ENCODE results near the gene FBXO36.

The FBXO36 gene

DNA sequence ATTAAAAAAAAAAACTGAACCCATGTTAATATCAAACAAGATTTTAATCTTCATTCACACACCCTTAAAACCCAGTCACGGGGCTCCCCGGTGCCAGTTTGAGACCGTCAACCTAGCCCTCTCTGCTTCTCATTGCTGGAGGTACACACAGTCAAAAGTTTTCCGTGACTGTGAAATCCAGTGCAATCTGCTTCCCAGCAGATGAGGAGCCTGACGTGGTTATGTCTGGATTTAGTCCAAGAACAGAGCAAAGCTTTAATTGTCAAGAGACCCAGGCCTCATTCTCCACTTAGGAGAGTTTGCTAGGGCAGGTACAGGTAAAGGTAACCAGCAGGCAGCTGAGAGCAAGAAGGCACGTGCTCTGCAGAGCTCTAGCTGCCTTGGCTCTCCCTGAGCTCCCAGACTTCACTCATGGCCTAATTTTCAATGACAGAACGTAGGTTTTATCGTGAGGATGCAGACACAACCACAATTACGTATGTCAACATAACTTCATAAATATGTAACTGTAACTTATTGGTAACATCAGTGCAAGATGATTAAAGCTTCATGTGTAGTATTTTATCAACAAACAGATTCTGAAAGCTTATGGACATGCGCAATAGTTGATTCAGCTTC lies 90.1 kb downstream of the FBXO36 start:
- H3K27ac ChIP-seq: no peak overlapping the region

DNA sequence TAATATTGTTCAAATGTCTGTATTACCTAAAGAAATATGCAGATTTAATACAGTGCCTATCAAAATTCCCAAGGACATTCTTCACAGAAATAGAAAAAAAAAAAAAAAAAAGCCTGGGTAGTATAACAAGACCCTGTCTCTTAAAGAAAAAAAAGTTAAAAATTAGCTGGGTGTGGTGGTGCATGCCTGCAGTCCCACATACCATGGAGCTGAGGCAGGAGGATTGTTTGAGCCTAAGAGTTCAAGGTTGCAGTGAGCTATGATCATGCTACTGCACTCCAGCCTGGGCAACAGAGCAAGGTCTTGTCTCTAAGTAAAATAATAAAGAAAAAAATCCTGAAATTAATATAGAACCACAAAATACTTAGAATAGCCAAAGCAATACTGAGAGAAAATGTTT lies 94.5 kb downstream of the FBXO36 start:
- no peak for DNase-seq (ENCODE audit: low spot score)
- Histone ChIP-seq H3K4me3 (no peak overlapping the region), H3K27ac (no peak overlapping the region)
- TF ChIP-seq, protein P1, sequence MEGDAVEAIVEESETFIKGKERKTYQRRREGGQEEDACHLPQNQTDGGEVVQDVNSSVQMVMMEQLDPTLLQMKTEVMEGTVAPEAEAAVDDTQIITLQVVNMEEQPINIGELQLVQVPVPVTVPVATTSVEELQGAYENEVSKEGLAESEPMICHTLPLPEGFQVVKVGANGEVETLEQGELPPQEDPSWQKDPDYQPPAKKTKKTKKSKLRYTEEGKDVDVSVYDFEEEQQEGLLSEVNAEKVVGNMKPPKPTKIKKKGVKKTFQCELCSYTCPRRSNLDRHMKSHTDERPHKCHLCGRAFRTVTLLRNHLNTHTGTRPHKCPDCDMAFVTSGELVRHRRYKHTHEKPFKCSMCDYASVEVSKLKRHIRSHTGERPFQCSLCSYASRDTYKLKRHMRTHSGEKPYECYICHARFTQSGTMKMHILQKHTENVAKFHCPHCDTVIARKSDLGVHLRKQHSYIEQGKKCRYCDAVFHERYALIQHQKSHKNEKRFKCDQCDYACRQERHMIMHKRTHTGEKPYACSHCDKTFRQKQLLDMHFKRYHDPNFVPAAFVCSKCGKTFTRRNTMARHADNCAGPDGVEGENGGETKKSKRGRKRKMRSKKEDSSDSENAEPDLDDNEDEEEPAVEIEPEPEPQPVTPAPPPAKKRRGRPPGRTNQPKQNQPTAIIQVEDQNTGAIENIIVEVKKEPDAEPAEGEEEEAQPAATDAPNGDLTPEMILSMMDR (IDR thresholded peaks at IDR 0.05): no peak

More for the DNA sequence above, 90.1 kb downstream of the FBXO36 start:
- TF ChIP-seq, protein P1 (IDR thresholded peaks at IDR 0.05): no peak
- no peak overlapping the region for H3K4me3 ChIP-seq
- no peak for DNase-seq (ENCODE audit: low spot score)

DNA sequence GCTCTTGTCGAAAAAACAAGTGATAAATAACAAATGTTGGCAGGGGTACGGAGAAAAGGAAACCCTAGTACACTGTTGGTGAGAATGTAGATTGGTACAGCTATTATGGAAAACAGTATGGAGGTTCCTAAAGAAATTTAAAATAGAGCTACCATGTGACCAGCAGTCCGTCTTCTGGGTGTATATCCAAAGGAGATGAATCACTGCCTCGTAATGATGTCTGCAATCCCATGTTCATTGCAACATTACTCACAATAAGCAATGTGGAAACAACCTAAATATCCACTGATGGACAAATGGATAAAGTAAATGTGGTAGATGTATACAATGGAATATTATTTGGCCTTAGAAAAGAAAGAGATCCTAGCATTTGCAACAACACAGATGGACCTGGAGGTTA lies 95.8 kb downstream of the FBXO36 start:
- H3K27ac ChIP-seq: no peak overlapping the region
- TF ChIP-seq, protein P1 (IDR thresholded peaks at IDR 0.05): no peak
- H3K4me3 ChIP-seq: no peak overlapping the region
- DNase-seq (ENCODE audit: low spot score): no peak

DNA sequence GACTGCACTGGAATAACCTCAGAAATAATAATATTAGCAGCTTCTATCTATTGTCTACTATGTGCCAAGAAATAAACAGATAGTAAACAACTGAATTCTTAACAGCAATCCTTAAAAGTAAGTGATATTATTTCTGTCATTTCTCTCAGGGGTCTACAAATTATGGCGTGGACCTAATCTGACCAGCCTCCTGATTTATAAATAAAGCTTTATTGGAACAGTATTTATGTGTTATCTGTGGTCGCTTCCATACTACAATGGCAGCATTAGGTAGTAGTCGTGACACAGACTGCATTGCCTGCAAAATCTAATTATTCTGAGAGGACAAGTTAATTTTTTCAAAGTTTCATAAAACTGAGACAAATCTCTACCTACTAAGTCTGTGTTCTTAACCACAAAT lies 97.4 kb downstream of the FBXO36 start:
- no peak overlapping the region for H3K27ac ChIP-seq
- no peak for DNase-seq (ENCODE audit: low spot score)
- TF ChIP-seq, protein P1 (IDR thresholded peaks at IDR 0.05): no peak
- H3K4me3 ChIP-seq: no peak overlapping the region

DNA sequence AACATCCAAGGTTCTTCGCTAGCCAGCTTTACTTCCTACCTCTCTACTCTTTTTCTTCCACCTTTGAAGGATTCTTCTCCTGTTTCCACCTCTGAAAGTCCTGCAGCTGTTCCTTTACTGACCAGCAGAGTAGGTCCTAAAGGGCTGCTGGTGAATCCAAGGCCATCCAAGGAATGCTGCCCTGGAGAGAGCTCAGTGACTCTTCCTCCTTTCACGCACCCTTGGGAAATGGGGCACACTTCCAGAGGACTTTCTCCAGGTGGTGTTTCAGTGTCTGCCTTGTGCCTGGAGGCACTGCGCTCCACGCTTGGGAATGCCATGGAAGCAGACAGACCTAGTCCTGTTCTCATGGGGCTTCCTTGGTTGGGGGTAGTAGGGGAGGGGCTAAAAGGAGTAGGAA lies 101.0 kb downstream of the FBXO36 start:
- TF ChIP-seq, protein P1 (IDR thresholded peaks at IDR 0.05): no peak
- no peak for DNase-seq (ENCODE audit: low spot score)
- H3K27ac ChIP-seq: no peak overlapping the region
- H3K4me3 ChIP-seq: no peak overlapping the region

DNA sequence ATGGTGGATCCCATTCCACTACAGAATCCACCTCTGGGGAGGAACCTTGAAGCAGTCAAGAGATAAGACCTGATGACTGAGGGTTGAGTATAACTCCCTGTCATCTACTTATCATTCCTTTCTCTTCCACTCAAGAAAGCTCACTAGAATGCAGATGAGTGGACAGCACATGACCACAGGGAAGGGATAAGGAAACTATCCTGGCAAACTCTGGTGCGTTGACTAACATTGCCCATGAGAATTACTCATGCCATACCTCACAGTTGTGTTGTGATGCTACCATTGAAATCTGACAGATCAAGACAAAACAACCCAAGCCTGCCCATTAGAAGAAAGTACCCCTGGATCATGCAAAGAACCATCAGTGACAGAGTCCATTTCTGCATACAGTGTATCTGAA lies 119.9 kb downstream of the FBXO36 start:
- DNase-seq (ENCODE audit: low spot score): no peak

DNA sequence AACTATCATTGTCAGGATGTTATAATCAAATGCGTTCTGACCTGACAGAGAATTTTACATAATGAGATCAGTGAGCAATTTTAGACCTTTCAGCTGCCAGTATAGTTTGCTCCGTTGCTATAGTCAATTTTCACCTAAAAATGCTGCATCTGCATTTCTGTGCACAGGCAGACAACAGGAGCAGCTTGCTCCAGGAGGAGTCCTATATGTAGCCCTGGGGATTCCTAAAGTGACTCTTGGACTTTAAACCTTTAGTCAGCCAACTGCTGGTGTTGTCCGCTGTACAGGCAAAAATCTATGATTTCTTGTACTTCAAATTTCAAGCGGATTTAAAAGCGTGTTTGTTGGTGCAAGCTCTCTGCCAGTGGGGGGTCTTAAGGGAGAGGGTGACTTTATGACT lies 120.7 kb downstream of the FBXO36 start:
- Histone ChIP-seq H3K27ac (no peak overlapping the region), H3K4me3 (no peak overlapping the region)
- DNase-seq (ENCODE audit: low spot score): no peak
- TF ChIP-seq, protein P1 (IDR thresholded peaks at IDR 0.05): no peak

More for the DNA sequence above, 119.9 kb downstream of the FBXO36 start:
- TF ChIP-seq, protein P1 (IDR thresholded peaks at IDR 0.05): no peak
- no peak overlapping the region for H3K27ac ChIP-seq
- no peak overlapping the region for H3K4me3 ChIP-seq

All from coronary artery (tissue), 2 donors.